Measurements from ENCODE around the gene CMPK2. TPM values are rescaled to one million over a fixed set of nuclear protein-coding genes. Genes with fewer than 3 reads are reported as not detected.
"Not testable (repeated sequence)": the region's sequence is repeated elsewhere in the genome, so short reads cannot be mapped to it uniquely, and the experiment has no call there.

Gene CMPK2
- total RNA-seq, 2 donors from 2014 or later: 5.3 to 31.1 TPM

DNA sequence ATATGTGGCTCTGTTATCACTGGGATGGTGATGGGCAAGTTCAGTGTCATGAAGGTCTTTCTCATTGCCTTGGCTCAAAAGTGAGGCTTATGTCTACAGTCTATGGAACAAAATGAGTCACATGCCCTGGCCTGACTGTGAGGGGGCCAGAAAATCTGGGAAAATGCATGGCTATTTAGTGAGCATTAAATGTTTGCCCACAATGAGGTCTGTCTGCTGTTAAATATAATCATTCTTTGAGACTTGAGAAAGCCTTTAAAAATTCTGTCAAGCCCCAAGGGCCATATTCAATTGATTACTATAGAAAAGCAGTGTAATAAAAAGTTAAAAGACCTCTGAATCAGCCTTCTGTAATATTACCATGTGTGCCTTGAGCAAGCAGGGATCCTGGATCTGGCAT lies 46.0 kb upstream of the CMPK2 start:
- DNase-seq (ENCODE audit: low spot score) (no peak), ATAC-seq (ENCODE audit: insufficient number of reproducible peaks, low FRiP score, low read depth) (no peak)
- Histone ChIP-seq H3K36me3 (no peaks in the 10 kb centered on the region), H3K4me3 (no peak overlapping the region), H3K9me3 (no peaks in the 10 kb centered on the region), H3K27me3 (replicated peaks; ENCODE audit: insufficient read depth) (no peaks in the 10 kb centered on the region), H3K4me1 (ENCODE audit: control insufficient read depth in 1 of 2, low read depth in 2 of 2) (peaks cover 0 to 1% of the 10 kb centered on the region in 2 donors), H3K27ac (no peak overlapping the region)
- TF ChIP-seq, protein P1, sequence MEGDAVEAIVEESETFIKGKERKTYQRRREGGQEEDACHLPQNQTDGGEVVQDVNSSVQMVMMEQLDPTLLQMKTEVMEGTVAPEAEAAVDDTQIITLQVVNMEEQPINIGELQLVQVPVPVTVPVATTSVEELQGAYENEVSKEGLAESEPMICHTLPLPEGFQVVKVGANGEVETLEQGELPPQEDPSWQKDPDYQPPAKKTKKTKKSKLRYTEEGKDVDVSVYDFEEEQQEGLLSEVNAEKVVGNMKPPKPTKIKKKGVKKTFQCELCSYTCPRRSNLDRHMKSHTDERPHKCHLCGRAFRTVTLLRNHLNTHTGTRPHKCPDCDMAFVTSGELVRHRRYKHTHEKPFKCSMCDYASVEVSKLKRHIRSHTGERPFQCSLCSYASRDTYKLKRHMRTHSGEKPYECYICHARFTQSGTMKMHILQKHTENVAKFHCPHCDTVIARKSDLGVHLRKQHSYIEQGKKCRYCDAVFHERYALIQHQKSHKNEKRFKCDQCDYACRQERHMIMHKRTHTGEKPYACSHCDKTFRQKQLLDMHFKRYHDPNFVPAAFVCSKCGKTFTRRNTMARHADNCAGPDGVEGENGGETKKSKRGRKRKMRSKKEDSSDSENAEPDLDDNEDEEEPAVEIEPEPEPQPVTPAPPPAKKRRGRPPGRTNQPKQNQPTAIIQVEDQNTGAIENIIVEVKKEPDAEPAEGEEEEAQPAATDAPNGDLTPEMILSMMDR (IDR thresholded peaks at IDR 0.05): no peak

DNA sequence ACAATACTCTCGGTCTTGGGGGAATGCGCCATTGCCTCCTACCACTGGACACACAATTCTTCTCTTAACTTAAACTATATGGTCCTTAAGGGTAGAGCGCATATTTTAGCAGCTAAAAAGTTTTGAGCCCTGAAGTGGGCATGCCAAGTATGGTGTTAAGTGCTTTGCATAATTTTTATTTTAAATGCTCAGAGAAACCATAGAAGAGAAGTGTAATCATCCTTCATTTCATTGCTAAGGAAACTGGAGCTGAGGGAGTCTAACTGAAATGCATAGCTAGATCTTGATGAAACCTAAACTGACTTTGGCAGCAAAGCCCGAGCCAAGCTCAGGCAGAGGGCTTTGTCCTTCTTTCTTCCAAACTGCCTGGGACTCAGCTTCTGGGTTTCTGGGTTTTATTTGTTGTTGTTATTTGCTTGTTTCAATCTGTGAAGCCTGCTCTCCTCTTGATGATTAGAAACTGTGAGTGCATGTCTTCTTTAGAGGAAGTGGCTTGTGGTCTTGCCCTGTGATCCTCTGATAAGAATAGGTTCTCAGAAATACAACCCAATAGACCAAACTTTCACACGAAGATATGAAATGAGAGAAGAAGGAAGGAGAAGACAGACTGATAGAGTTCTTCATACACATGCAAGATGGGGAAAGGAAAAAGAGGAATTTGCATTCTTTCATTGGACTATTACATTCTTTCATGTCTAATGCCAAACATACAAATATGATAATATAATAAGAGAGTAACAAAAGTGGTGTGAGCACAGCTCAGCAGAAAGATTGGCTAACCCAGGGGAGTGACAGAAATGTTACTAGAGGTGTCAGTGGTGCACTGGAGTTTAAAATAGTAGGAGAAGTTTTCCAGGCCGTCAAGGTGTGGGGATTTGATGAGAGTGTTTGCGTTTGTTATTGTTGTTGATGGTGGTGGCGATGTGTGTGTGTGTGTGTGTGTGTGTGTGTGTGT lies 44.0 kb upstream of the CMPK2 start:
- no peak for DNase-seq (ENCODE audit: low spot score)
- Histone ChIP-seq H3K4me3 (no peak overlapping the region), H3K27ac (no peak overlapping the region), H3K9me3 (no peaks in the 10 kb centered on the region), H3K27me3 (replicated peaks; ENCODE audit: insufficient read depth) (no peaks in the 10 kb centered on the region), H3K36me3 (no peaks in the 10 kb centered on the region), H3K4me1 (ENCODE audit: control insufficient read depth in 1 of 2, low read depth in 2 of 2) (no peaks in the 10 kb centered on the region)
- TF ChIP-seq, protein P1 (IDR thresholded peaks at IDR 0.05): no peak
- no peak for ATAC-seq (ENCODE audit: insufficient number of reproducible peaks, low FRiP score, low read depth)

GRCh38 chr2:6908291-6908690 lies 42.6 kb upstream of the CMPK2 start:
- no peaks in the 10 kb centered on the region for H3K9me3 ChIP-seq
- TF ChIP-seq, protein P1 (IDR thresholded peaks at IDR 0.05): no peak
- ATAC-seq (ENCODE audit: insufficient number of reproducible peaks, low FRiP score, low read depth): no peak
- H3K4me1 ChIP-seq (ENCODE audit: control insufficient read depth in 1 of 2, low read depth in 2 of 2): no peaks in the 10 kb centered on the region
- H3K4me3 ChIP-seq: no peak overlapping the region
- no peak overlapping the region for H3K27ac ChIP-seq
- no peaks in the 10 kb centered on the region for H3K27me3 ChIP-seq (replicated peaks; ENCODE audit: insufficient read depth)
- no peaks in the 10 kb centered on the region for H3K36me3 ChIP-seq
- DNase-seq (ENCODE audit: low spot score): no peak

DNA sequence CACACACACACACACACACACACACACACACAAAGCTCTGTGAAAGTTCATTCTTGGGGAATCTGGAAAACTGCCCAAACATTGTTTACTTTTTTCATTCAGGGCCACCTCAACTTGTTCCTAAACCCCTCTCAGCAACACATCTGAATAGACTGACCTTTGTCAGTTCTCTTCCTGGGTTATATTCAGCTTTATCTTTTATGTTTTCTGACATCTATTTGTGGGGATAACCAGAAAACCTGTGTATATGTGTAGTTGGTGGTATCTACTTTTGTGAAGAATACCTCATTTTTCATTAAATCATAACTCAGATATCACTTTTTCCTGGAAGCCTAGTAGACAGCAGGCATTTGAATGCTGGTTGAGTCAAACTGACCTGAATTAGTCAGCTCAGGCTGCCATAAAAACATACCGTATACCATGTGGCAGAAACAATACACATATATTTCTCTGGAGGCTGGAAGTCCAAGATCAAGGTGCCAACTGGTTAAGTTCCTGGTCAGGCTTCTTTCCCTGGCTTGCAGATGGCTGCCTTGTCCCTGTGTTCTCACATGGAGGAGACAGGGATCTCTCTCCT lies 40.5 kb upstream of the CMPK2 start:
- DNase-seq (ENCODE audit: low spot score): no peak
- TF ChIP-seq, protein P1 (IDR thresholded peaks at IDR 0.05): no peak
- H3K4me3 ChIP-seq: no peak overlapping the region
- H3K4me1 ChIP-seq (ENCODE audit: control insufficient read depth in 1 of 2, low read depth in 2 of 2): no peaks in the 10 kb centered on the region
- ATAC-seq (ENCODE audit: insufficient number of reproducible peaks, low FRiP score, low read depth): no peak
- no peaks in the 10 kb centered on the region for H3K36me3 ChIP-seq
- H3K27me3 ChIP-seq (replicated peaks; ENCODE audit: insufficient read depth): no peaks in the 10 kb centered on the region
- no peak overlapping the region for H3K27ac ChIP-seq
- H3K9me3 ChIP-seq: no peaks in the 10 kb centered on the region

- H3K4me3 ChIP-seq: no peak overlapping the region
- TF ChIP-seq, protein P1 (IDR thresholded peaks at IDR 0.05): no peak
- no peak for ATAC-seq (ENCODE audit: insufficient number of reproducible peaks, low FRiP score, low read depth)
- H3K27ac ChIP-seq: no peak overlapping the region
- no peaks in the 10 kb centered on the region for H3K9me3 ChIP-seq
- no peaks in the 10 kb centered on the region for H3K36me3 ChIP-seq
- H3K27me3 ChIP-seq (replicated peaks; ENCODE audit: insufficient read depth): no peaks in the 10 kb centered on the region
- no peaks in the 10 kb centered on the region for H3K4me1 ChIP-seq (ENCODE audit: control insufficient read depth in 1 of 2, low read depth in 2 of 2)
- no peak for DNase-seq (ENCODE audit: low spot score)
These were observed 40.0 kb upstream of the CMPK2 start for GRCh38 chr2:6905668-6906067.

DNA sequence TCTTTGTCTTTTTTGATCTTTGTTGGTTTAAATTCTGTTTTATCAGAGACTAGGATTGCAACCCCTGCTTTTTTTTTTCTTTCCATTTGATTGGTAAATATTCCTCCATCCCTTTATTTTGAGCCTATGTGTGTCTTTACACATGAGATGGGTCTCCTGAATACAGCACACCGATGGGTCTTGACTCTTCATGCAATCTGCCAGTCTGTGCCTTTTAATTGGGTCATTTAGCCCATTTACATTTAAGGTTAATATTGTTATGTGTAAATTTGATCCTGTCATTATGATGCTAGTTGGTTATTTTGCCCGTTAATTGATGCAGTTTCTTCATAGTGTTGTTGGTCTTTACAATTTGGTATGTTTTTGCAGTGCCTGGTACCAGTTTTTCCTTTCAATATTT lies 36.9 kb upstream of the CMPK2 start:
- not testable (repeated sequence) for H3K36me3 ChIP-seq; H3K4me1 ChIP-seq (ENCODE audit: control insufficient read depth in 1 of 2, low read depth in 2 of 2); H3K27me3 ChIP-seq (replicated peaks; ENCODE audit: insufficient read depth); H3K27ac ChIP-seq; H3K4me3 ChIP-seq; ATAC-seq (ENCODE audit: insufficient number of reproducible peaks, low FRiP score, low read depth); H3K9me3 ChIP-seq; DNase-seq (ENCODE audit: low spot score)

All from thoracic aorta (tissue), 2 donors.